NCI-H2081 treated with DMSO at 0.1 percent for 48 hours (cell line): ENCODE measurements around the gene ALDH8A1.

Experiments used
- DNase-seq: peaks from one replicate; lab custom pipeline; 2025; lab: John Stamatoyannopoulos, UW

The ALDH8A1 gene

GRCh38 chr6:134949927-134950326, at the start of gene ALDH8A1:
Gene ALDH8A1, minus strand, starts transcription at chr6:134950101. Its CDS starts 48 bp downstream, at chr6:134950053.
- no peak for DNase-seq

- no peak for DNase-seq
These were observed 49.2 kb upstream of the ALDH8A1 start for GRCh38 chr6:134999107-134999506.

DNA sequence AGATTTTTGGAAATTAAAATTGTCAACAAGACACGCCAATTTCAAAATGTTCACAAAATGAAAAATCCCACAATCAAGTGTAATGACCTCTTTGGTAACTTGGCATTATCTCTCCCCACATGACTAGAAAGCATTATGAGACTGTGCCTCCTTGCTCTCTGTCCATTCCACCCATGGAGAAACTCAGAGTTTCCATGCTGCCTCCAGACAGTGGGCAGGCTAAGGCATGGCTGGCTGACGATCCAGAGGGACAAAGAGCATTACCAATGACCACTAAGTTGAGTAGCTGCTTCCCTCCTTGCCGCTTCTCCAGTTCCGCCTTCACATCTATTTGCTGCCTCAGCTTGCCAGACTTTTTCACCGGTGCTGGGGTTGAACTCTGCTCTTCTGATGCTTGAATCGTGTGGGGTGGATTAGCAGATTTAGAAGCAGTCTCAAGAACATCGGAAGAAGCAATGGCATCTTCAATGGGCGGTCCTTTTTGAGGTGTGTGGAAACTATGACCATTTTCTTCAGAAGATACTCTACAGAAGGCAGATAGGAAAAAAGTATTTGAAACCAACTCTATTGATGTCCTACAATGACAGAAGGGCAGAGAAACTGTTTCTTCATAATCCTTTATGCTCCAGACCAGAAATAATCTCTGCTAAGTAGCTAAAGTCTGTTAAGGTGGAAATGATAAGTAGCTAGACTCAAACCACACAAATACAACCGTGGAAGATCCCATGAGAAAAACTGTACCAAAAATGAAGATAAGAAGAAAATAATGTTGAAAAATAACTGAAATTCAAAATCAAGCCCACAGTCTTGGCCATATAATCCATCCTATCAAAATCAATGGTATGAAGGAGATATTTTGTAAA, 47.5 kb upstream of the ALDH8A1 start:
- no peak for DNase-seq

GRCh38 chr6:134995536-134995935, 45.6 kb upstream of the ALDH8A1 start:
- DNase-seq: no peak

GRCh38 chr6:134994431-134994830, 44.5 kb upstream of the ALDH8A1 start:
- no peak for DNase-seq

GRCh38 chr6:134992155-134992554, 42.3 kb upstream of the ALDH8A1 start:
- DNase-seq: no peak

- DNase-seq: no peak
These were observed 40.4 kb upstream of the ALDH8A1 start for GRCh38 chr6:134990262-134990661.

GRCh38 chr6:134984821-134985220, 34.9 kb upstream of the ALDH8A1 start:
- no peak for DNase-seq

DNA sequence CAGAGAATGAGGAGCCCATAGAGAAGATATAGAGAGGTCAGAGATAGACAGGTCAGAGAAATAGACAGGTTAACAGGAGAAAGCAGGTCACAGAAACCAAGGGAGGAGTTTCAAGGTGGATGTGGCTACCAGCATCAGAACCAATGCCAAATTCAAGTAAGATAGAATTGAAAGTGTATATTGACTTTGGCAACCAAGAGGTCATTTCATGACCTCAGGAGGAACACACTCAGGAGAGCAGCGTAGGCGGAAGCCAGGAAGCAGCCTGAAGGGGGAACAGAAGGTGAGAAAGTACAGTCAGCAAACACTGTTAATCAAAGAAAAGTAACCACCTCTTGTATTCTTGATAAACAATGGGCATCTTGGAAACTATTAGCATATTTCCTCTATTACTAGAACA, 33.9 kb upstream of the ALDH8A1 start:
- DNase-seq: no peak

GRCh38 chr6:134982161-134982560, 32.3 kb upstream of the ALDH8A1 start:
- no peak for DNase-seq

DNA sequence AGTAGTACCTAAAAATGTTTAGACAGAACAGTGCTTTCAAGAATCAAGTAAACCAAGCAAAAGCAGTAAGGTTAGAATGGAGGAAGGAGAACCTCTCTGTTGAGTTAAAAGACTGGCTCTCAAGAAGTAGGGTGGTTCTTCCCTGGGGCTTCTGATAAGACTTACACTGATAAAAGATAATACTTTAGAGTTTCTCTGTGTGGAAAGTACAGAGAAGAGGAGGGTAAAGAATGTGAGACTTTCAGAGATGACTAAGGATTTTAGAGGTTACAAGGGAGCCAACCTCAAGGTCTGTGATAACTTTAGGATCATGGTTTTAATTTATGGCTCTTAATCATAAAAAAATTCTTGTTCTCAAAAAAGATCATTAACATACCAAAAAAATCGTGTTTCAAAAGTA, 30.9 kb upstream of the ALDH8A1 start:
- no peak for DNase-seq

DNA sequence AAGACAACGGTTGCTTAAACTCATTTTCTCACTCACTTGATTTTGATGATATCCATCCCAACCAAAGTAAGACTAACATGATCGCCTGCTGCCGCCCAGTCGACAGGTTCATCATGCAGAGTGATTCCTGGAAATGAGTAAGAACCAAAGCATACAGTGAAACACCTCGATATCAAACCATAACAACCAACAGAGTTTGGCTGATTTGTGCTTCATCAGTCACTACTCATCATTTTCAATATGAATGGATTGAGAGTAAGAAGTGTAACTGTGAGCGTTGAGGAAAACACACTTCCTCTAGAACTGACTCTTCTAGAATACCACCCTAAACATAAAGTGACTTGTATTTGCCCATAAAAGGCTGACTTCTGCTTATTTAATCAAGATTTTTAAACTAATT, 29.2 kb upstream of the ALDH8A1 start:
- no peak for DNase-seq

DNA sequence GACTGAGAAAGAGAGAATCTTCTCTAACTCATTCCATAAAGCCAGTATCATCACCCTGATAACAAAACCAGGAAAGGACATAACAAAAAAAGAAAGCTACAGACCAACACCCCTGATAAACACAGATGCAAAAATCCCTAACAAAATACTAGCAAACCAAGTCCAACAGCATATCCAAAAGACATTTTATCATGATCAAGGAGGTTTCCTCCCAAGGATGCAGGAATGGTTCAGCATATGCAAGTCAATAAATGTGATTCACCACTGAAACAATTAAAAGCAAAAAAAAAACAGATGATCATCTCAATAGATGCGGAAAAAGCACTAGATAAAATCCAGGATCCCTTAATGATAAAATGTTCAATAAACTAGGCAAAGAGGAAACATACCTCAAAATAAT, 24.5 kb upstream of the ALDH8A1 start:
- no peak for DNase-seq

DNA sequence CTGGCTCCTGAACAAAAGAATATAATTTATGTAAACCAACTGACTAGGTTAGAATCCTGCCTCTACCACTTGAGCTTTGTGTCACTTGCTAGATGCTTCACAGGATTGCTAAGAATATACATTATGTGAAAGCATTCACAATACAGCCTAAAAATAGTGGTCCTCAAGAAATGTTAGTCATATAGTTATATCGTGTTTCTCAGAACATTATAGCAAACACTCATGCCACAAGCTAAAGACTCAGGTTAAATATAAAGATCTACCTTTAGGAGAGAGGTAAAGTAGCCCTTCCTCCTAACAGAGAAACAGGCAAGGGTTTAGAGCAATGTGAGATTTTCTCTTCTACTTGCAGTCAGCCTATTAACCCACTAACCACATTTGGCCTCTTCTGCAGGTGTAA, 17.8 kb upstream of the ALDH8A1 start:
- DNase-seq: no peak

GRCh38 chr6:134964451-134965203, 14.7 kb upstream of the ALDH8A1 start:
- no peak for DNase-seq

GRCh38 chr6:134962421-134962820, 12.5 kb upstream of the ALDH8A1 start:
- no peak for DNase-seq

- no peak for DNase-seq
These were observed 11.5 kb upstream of the ALDH8A1 start for GRCh38 chr6:134961366-134961765.

DNA sequence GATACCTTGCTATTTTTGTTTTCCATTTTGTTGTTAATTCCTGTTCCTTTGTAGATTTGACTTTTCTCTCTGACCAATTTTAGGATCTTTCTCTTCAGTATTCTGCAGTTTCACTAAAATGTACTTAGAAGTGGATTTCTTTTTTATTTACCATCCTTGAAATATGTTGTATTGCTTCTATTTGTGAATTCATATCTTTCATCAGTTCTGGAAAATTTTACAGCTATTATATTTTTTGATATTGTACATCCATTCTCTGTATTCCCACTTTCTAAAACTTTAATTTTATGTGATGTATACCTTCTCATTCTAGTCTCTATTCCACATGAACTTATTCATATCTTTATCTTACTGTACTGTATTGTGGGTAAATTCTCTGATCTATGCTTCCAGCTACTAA, 9.7 kb upstream of the ALDH8A1 start:
- DNase-seq: no peak

GRCh38 chr6:134956676-134957075, 6.8 kb upstream of the ALDH8A1 start:
- DNase-seq: no peak

GRCh38 chr6:134956032-134956431, 6.1 kb upstream of the ALDH8A1 start:
- no peak for DNase-seq

- no peak for DNase-seq
These were observed 4.5 kb upstream of the ALDH8A1 start for GRCh38 chr6:134954272-134955000.

DNA sequence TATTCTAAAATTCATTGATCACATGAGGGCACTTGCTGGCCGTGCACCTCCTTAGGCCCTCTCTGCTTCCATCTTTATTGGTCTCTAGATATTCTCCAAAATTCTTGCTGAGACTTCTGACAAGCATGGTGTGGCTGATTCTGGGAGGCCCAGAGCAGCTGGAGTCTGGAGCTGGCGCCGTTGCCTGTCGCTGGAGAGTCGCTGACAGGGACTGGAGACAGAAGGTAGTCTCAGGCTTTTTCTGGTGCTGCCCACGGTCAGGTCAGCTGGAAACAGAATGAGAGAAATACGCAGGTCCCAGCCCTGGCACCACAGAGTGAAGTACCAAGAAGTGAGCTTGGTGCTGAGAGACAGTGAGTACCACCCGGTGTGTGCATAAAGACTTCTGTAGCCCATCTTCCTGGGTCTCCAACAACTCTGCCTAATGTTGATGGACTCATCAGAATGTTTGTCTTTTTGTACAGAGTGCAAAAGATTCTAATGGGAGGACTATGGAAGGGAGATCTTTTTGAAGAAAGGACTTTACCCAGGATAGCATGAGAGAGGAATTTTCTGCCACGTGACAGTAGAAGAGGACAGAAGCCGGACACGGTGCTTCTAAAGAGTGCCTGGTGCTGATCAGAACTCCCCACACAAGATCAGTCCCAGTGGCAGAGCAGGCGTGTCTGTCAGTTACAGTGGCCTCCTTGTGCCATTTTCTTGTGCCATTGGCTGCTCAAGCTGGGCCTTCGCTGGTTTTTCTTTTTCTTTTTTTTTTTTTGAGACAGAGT, 1.8 kb upstream of the ALDH8A1 start:
- no peak for DNase-seq
